ENCODE measurements around the gene TRPM2. TPM values are rescaled to one million over a fixed set of nuclear protein-coding genes. Genes with fewer than 3 reads are reported as not detected.

Gene TRPM2
- polyA plus RNA-seq, 4 donors: 0.89 to 2.7 (median 2.3) TPM

DNA sequence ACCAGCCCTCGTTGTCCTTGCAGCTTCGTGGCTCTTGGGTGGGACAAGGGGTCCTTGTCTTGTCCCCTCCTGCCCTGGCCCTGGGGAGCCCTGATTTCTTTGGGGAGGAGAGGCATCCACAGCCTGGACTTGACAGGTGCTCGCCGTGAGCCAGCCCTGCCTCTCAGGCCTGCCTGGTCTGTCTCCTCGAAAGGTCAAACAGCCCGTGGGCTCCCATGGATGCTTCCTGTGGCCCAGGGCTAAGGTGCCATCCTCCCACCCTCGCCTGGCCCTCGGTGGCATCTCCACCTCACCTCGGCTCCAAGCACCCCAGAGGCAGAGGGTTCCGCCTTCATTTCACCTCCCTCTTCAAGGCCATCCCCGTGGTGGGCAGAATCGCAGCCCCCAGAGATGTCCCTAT, 110.9 kb downstream of the TRPM2 start:
- H3K27ac ChIP-seq (ENCODE audit: low read depth in 1 of 3, low read length in 2 of 3): no peak overlapping the region
- no peaks in the 10 kb centered on the region for H3K9me3 ChIP-seq (ENCODE audit: control insufficient read depth in 2 of 2, insufficient read depth in 1 of 2, low read depth in 1 of 2, low read length in 1 of 2)
- H3K27me3 ChIP-seq (ENCODE audit: control insufficient read depth in 3 of 3, insufficient read depth in 3 of 3, low read length in 3 of 3): no peaks in the 10 kb centered on the region
- 81 to 92% (median 86%) methylated on average over 12 of the region's 12 CpGs for WGBS, 3 donors
- FAIRE-seq (no peak), DNase-seq (no peak)
- peaks cover 0 to 25% (median 0%) of the 10 kb centered on the region in 3 donors for H3K36me3 ChIP-seq (ENCODE audit: control insufficient read depth in 3 of 3, insufficient read depth in 2 of 3, low read depth in 1 of 3, low read length in 3 of 3)
- H3K4me3 ChIP-seq (ENCODE audit: low read depth in 1 of 3, low read length in 3 of 3): no peak overlapping the region
- H3K4me1 ChIP-seq (ENCODE audit: control insufficient read depth in 3 of 3, insufficient read depth in 2 of 3, low read depth in 1 of 3, low read length in 2 of 3): peaks cover 0 to 3% (median 0%) of the 10 kb centered on the region in 3 donors

DNA sequence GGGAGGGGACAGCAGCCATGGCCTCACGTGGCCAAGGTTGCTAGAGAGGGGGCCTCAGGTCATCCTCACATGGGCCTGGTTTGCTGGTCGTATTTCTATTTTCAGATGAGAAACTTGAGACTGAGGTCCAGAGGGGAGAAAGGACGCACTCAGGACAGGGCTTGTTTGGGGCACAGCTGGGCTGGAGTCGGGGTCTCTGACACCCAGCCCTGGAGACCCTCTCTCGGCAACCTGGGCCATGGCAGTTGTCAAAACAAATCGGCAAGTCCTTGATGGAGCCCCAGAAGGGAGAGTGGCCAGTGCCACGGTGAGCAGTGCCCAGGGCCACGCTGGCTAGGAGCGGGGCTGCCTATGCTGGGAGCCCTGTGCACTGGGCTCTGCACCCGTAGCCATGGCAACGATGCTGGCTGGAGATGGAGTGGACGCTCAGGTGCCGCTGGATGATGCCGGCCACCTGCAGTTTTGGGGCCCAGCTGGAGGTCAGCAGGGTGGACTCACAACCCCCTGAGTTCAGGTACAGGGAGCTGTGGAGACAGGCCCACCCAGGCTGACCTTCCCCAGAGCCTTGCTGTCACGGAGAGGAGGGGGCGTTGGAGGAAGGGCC, 113.0 kb downstream of the TRPM2 start:
- no peaks in the 10 kb centered on the region for H3K27me3 ChIP-seq (ENCODE audit: control insufficient read depth in 3 of 3, insufficient read depth in 3 of 3, low read length in 3 of 3)
- 88 to 93% (median 89%) methylated on average over 16 of the region's 16 CpGs for WGBS, 3 donors
- FAIRE-seq (no peak), DNase-seq (no peak)
- H3K36me3 ChIP-seq (ENCODE audit: control insufficient read depth in 3 of 3, insufficient read depth in 2 of 3, low read depth in 1 of 3, low read length in 3 of 3): peaks cover 0 to 11% (median 0%) of the 10 kb centered on the region in 3 donors
- H3K9me3 ChIP-seq (ENCODE audit: control insufficient read depth in 2 of 2, insufficient read depth in 1 of 2, low read depth in 1 of 2, low read length in 1 of 2): no peaks in the 10 kb centered on the region
- no peaks in the 10 kb centered on the region for H3K4me1 ChIP-seq (ENCODE audit: control insufficient read depth in 3 of 3, insufficient read depth in 2 of 3, low read depth in 1 of 3, low read length in 2 of 3)
- no peak overlapping the region for H3K4me3 ChIP-seq (ENCODE audit: low read depth in 1 of 3, low read length in 3 of 3)
- H3K27ac ChIP-seq (ENCODE audit: low read depth in 1 of 3, low read length in 2 of 3): no peak overlapping the region

DNA sequence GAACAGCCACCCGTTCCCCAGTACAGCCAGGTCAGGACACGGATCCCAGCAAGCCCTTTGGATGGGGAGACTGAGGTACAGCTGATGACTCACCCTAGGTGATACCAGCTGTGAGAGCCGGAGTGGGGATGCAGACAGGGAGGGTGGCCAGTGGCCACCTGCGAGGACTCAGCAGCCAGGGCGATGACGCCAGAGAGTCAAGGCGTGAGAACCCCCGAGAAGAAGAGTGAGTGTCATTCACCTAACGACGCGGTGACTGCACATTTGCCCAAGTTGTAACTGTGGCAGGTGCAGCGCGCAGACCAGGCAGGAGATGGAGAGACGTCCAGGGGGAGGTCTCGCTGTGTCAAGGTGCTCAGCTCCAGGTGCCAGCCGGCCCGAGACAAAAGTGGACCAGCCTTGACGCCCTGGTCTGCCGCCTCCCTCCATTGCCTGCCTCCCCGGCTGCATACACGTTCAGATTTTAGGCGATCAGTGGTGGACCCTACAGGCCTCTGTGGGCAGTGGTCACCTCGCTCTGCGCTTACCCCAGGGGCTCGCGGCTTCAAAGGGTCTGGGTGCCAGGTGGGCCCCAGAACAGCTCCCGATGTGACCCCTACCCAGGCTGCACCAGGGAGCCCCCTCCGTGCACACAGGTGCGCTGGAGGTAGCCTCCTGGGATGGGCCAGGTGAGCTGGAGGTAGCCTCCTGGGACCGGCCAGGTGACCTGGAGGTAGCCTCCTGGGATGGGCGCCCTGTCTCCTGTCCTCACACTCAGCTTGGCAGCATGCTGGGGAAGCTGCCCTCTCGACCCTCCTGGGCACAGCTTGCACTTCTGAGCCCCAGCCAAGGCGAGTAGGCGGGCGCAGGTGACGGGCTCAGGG, 113.8 kb downstream of the TRPM2 start:
- 93 to 94% (median 94%) methylated on average over 33 to 36 of the region's 36 CpGs for WGBS, 3 donors
- FAIRE-seq (no peak), DNase-seq (no peak)

DNA sequence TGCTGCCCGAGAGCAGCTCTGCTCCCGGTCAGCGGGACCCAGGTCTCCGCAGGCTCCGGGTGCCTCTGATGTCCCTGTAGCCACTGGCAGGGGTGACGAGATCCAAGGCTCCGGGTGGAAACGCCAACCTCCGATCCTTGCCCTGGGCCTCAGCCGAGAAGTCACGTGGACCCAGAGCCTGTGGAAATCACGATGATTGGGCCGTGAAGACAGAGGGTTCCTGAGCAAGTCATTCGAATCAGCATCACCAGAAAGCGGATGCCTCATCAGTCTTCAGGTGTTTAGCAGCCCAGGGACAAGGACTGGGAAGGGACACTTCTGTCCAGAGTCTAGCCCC, 114.4 kb downstream of the TRPM2 start:
- H3K4me3 ChIP-seq (ENCODE audit: low read depth in 1 of 3, low read length in 3 of 3): no peak overlapping the region
- H3K27me3 ChIP-seq (ENCODE audit: control insufficient read depth in 3 of 3, insufficient read depth in 3 of 3, low read length in 3 of 3): no peaks in the 10 kb centered on the region
- FAIRE-seq (no peak), DNase-seq (no peak)
- H3K27ac ChIP-seq (ENCODE audit: low read depth in 1 of 3, low read length in 2 of 3): no peak overlapping the region
- H3K4me1 ChIP-seq (ENCODE audit: control insufficient read depth in 3 of 3, insufficient read depth in 2 of 3, low read depth in 1 of 3, low read length in 2 of 3): no peaks in the 10 kb centered on the region
- WGBS, 3 donors: 89 to 94% (median 92%) methylated on average over 15 of the region's 15 CpGs
- no peaks in the 10 kb centered on the region for H3K9me3 ChIP-seq (ENCODE audit: control insufficient read depth in 2 of 2, insufficient read depth in 1 of 2, low read depth in 1 of 2, low read length in 1 of 2)
- no peaks in the 10 kb centered on the region for H3K36me3 ChIP-seq (ENCODE audit: control insufficient read depth in 3 of 3, insufficient read depth in 2 of 3, low read depth in 1 of 3, low read length in 3 of 3)

More for the DNA sequence above, 113.8 kb downstream of the TRPM2 start:
- Histone ChIP-seq H3K9me3 (ENCODE audit: control insufficient read depth in 2 of 2, insufficient read depth in 1 of 2, low read depth in 1 of 2, low read length in 1 of 2) (no peaks in the 10 kb centered on the region), H3K36me3 (ENCODE audit: control insufficient read depth in 3 of 3, insufficient read depth in 2 of 3, low read depth in 1 of 3, low read length in 3 of 3) (peaks cover 0 to 5% (median 0%) of the 10 kb centered on the region in 3 donors), H3K4me3 (ENCODE audit: low read depth in 1 of 3, low read length in 3 of 3) (no peak overlapping the region), H3K27ac (ENCODE audit: low read depth in 1 of 3, low read length in 2 of 3) (no peak overlapping the region), H3K27me3 (ENCODE audit: control insufficient read depth in 3 of 3, insufficient read depth in 3 of 3, low read length in 3 of 3) (no peaks in the 10 kb centered on the region), H3K4me1 (ENCODE audit: control insufficient read depth in 3 of 3, insufficient read depth in 2 of 3, low read depth in 1 of 3, low read length in 2 of 3) (no peaks in the 10 kb centered on the region)

DNA sequence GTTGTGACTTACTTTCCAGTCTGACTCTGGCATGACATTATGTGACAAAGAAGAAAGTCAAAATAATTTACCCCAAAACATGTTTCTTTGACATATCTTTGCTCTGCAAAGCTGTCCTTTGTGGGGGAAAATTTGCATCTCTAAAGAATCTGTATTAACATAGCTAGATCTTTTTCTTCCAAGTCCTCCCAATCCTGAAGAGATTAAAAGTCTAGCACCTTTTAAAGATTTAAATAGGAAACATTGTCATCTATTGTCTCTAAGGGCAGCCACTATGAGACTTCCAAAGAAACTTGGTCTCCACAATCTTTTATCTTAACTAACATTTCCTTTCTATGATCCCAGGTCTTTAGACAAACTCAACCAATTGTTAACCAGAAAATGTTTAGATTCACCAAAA, 117.9 kb downstream of the TRPM2 start:
- Histone ChIP-seq H3K4me1 (ENCODE audit: control insufficient read depth in 3 of 3, insufficient read depth in 2 of 3, low read depth in 1 of 3, low read length in 2 of 3) (no peaks in the 10 kb centered on the region), H3K9me3 (ENCODE audit: control insufficient read depth in 2 of 2, insufficient read depth in 1 of 2, low read depth in 1 of 2, low read length in 1 of 2) (no peaks in the 10 kb centered on the region), H3K27ac (ENCODE audit: low read depth in 1 of 3, low read length in 2 of 3) (no peak overlapping the region), H3K4me3 (ENCODE audit: low read depth in 1 of 3, low read length in 3 of 3) (no peak overlapping the region), H3K36me3 (ENCODE audit: control insufficient read depth in 3 of 3, insufficient read depth in 2 of 3, low read depth in 1 of 3, low read length in 3 of 3) (no peaks in the 10 kb centered on the region), H3K27me3 (ENCODE audit: control insufficient read depth in 3 of 3, insufficient read depth in 3 of 3, low read length in 3 of 3) (no peaks in the 10 kb centered on the region)
- DNase-seq (no peak), FAIRE-seq (no peak)

DNA sequence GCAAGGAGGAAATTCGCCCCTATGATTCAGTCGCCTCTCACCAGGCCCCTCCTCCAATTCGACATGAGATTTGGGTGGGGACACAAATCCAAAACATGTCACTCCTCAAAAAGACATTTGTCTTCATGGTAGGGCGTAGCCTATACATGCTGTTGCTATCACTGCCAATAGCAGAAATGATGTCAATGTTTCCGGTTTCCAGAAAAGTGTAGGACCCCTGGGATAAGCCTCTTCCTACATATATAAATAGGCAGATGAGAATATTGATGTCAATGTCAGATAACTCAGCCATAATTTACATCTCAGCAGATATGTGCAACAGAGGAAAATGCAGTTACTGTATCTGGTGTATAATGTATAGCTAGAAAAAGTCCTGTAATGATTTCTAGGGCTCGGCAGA, 118.6 kb downstream of the TRPM2 start:
- H3K4me3 ChIP-seq (ENCODE audit: low read depth in 1 of 3, low read length in 3 of 3): no peak overlapping the region
- H3K4me1 ChIP-seq (ENCODE audit: control insufficient read depth in 3 of 3, insufficient read depth in 2 of 3, low read depth in 1 of 3, low read length in 2 of 3): no peaks in the 10 kb centered on the region
- H3K27ac ChIP-seq (ENCODE audit: low read depth in 1 of 3, low read length in 2 of 3): no peak overlapping the region
- FAIRE-seq (no peak), DNase-seq (no peak)
- H3K36me3 ChIP-seq (ENCODE audit: control insufficient read depth in 3 of 3, insufficient read depth in 2 of 3, low read depth in 1 of 3, low read length in 3 of 3): no peaks in the 10 kb centered on the region
- H3K9me3 ChIP-seq (ENCODE audit: control insufficient read depth in 2 of 2, insufficient read depth in 1 of 2, low read depth in 1 of 2, low read length in 1 of 2): no peaks in the 10 kb centered on the region
- WGBS, 3 donors: 88 to 91% (median 90%) methylated on average over 6 of the region's 6 CpGs
- H3K27me3 ChIP-seq (ENCODE audit: control insufficient read depth in 3 of 3, insufficient read depth in 3 of 3, low read length in 3 of 3): no peaks in the 10 kb centered on the region

DNA sequence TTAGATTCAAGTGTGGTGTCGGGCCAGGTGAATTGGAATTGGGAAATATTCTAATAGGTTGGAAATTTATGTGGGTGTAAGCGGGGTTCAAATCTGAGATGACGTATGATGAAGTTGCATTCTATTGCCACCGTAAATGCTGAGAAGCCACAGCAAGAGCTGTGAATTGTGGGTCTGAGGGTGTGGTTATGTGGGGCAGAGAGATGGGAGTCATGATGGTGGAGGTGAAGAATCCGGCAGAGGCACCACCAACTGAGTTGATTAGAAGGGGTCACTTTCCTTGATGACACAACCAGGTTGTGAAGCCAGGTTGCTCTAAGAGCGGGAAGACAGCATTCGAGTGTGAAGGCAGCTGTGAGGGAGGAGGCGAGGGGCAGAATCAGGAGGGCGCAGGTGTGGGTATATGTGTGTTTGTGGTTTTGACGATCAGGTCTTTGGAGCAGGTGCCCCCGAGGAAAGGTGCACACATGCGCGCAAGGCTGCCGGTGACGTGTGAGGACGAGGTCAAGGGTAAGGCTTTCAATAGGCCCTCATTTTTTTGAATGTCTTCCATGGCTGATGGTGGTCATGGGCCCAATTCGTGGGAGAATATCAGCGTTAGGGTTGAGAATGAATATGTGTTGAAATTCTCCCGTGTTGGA, 120.6 kb downstream of the TRPM2 start:
- FAIRE-seq: no peak
- Histone ChIP-seq H3K9me3 (ENCODE audit: control insufficient read depth in 2 of 2, insufficient read depth in 1 of 2, low read depth in 1 of 2, low read length in 1 of 2) (no peaks in the 10 kb centered on the region), H3K4me1 (ENCODE audit: control insufficient read depth in 3 of 3, insufficient read depth in 2 of 3, low read depth in 1 of 3, low read length in 2 of 3) (no peaks in the 10 kb centered on the region), H3K4me3 (ENCODE audit: low read depth in 1 of 3, low read length in 3 of 3) (no peak overlapping the region), H3K36me3 (ENCODE audit: control insufficient read depth in 3 of 3, insufficient read depth in 2 of 3, low read depth in 1 of 3, low read length in 3 of 3) (peaks cover 0 to 4% (median 0%) of the 10 kb centered on the region in 3 donors), H3K27ac (ENCODE audit: low read depth in 1 of 3, low read length in 2 of 3) (no peak overlapping the region), H3K27me3 (ENCODE audit: control insufficient read depth in 3 of 3, insufficient read depth in 3 of 3, low read length in 3 of 3) (no peaks in the 10 kb centered on the region)
- 83 to 90% (median 85%) methylated on average over 19 of the region's 19 CpGs for WGBS, 3 donors
- no peak for DNase-seq

DNA sequence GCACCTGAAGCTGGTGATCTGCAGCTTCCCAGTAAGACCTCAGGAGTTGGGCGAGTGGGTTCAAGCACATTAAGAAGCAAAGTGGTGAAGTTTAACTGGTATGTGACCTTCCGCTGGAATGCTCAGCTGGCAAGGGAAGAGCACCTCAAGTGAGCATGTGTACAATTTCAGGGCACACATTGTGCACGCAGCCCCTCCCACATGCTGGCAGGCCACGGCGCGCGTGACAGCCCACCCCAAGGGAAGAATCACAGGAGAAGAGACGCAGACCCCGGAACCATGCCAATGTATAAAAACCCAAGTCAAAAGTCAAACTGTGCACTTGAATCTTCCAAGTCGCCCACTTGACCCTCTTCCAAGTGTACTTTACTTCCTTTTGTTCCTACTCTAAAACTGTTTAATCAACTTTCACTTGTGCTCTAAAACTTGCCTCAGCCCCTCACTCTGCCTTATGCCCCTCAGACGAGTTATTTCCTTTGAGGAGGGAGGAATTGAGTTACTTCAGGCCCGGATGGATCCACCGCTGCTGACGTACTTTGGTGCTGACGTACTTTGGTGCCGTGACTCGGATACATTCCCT, 121.9 kb downstream of the TRPM2 start:
- no peak overlapping the region for H3K27ac ChIP-seq (ENCODE audit: low read depth in 1 of 3, low read length in 2 of 3)
- no peak for DNase-seq
- 83 to 87% (median 85%) methylated on average over 17 of the region's 17 CpGs for WGBS, 3 donors
- no peaks in the 10 kb centered on the region for H3K4me1 ChIP-seq (ENCODE audit: control insufficient read depth in 3 of 3, insufficient read depth in 2 of 3, low read depth in 1 of 3, low read length in 2 of 3)
- no peaks in the 10 kb centered on the region for H3K27me3 ChIP-seq (ENCODE audit: control insufficient read depth in 3 of 3, insufficient read depth in 3 of 3, low read length in 3 of 3)
- no peaks in the 10 kb centered on the region for H3K9me3 ChIP-seq (ENCODE audit: control insufficient read depth in 2 of 2, insufficient read depth in 1 of 2, low read depth in 1 of 2, low read length in 1 of 2)
- H3K4me3 ChIP-seq (ENCODE audit: low read depth in 1 of 3, low read length in 3 of 3): no peak overlapping the region
- H3K36me3 ChIP-seq (ENCODE audit: control insufficient read depth in 3 of 3, insufficient read depth in 2 of 3, low read depth in 1 of 3, low read length in 3 of 3): peaks cover 0 to 4% (median 0%) of the 10 kb centered on the region in 3 donors
- no peak for FAIRE-seq
